H1 (cell line): ENCODE measurements around the gene STBD1. TPM values are rescaled to one million over a fixed set of nuclear protein-coding genes. Genes with fewer than 3 reads are reported as not detected.

ENCODE experiments used
- CTCF ChIA-PET: fragments of 300-600 bp; sonication (Branson Sonifier 250); formaldehyde crosslinking; loops from one replicate; lab custom pipeline; 2021; ENCODE audit not compliant: partially characterized antibody; lab: Charles Lee
- POLR2A ChIA-PET: fragments of 300-600 bp; sonication (Branson Sonifier 250); formaldehyde crosslinking; loops from one replicate; lab custom pipeline; 2021; ENCODE audit warnings: inconsistent platforms; ENCODE audit not compliant: partially characterized antibody; lab: Charles Lee
- DNase-seq, 2 experiments: peaks; one replicate each; pipeline versions ENCODE4 v3.0.0 to v3.0.0-alpha.2; 2010 to 2022; ENCODE audit warnings: low spot score in 2 of 2, low read depth in 1 of 2, mixed read lengths in 1 of 2
- FAIRE-seq: peaks from 2 replicates; lab custom pipeline; 2011; peaks lifted over from hg19 to GRCh38; lab: Jason Lieb, UNC
- H2AFZ ChIP-seq: 2 replicates; pipeline ENCODE4 v1.8.1; 2012; ENCODE audit warnings: low read length, inconsistent platforms
- H2AK5ac ChIP-seq: 2 replicates; pipeline ENCODE4 v1.6.1; 2013; ENCODE audit warnings: low read depth, low read length
- H2BK120ac ChIP-seq: replicated peaks from 2 replicates; pipeline ENCODE3; 2013; ENCODE audit warnings: low read depth, low read length, inconsistent platforms
- H2BK12ac ChIP-seq: 2 replicates; pipeline ENCODE4 v1.6.1; 2013; ENCODE audit warnings: low read depth, low read length
- H2BK15ac ChIP-seq: 2 replicates; pipeline ENCODE4 v1.6.1; 2013; ENCODE audit warnings: low read length
- H2BK20ac ChIP-seq: 2 replicates; pipeline ENCODE4 v1.6.1; 2013; ENCODE audit warnings: low read length
- H2BK5ac ChIP-seq: 2 replicates; pipeline ENCODE4 v1.6.1; 2013; ENCODE audit warnings: low read depth, low read length
- H3K14ac ChIP-seq: 2 replicates; pipeline ENCODE4 v1.6.1; 2013; ENCODE audit warnings: inconsistent platforms; ENCODE audit not compliant: insufficient read length
- H3K18ac ChIP-seq: 2 replicates; pipeline ENCODE4 v1.6.1; 2013; ENCODE audit warnings: low read length; ENCODE audit errors: extremely low read depth
- H3K23ac ChIP-seq: 2 replicates; pipeline ENCODE4 v1.6.1; 2013; ENCODE audit warnings: inconsistent platforms; ENCODE audit not compliant: insufficient read length
- H3K23me2 ChIP-seq: 2 replicates; pipeline ENCODE4 v1.6.1; 2013; ENCODE audit warnings: low read depth, low read length
- H3K27ac ChIP-seq: 2 replicates; pipeline ENCODE4 v1.6.1; 2011; ENCODE audit warnings: low read depth, low read length, inconsistent platforms
- H3K27me3 ChIP-seq, 4 experiments: replicated peaks in 1 of 4; 1 replicate in 1 of 4; 2 replicates in 3 of 4; pipeline versions ENCODE4 v1.6.1 to v1.8.1; 2011 to 2013; ENCODE audit warnings: low read length in 3 of 4, mild to moderate bottlenecking in 3 of 4, inconsistent platforms in 2 of 4, mixed read lengths in 2 of 4, moderate library complexity in 1 of 4; ENCODE audit not compliant: control insufficient read depth in 3 of 4, insufficient read depth in 3 of 4; ENCODE audit errors: extremely low read depth in 1 of 4
- H3K36me3 ChIP-seq, 4 experiments: 2 replicates each; pipeline versions ENCODE4 v1.6.1 to v1.8.1; 2011 to 2013; ENCODE audit warnings: mild to moderate bottlenecking in 4 of 4, low read length in 3 of 4, moderate library complexity in 2 of 4, control low read depth in 1 of 4, inconsistent platforms in 1 of 4; ENCODE audit not compliant: insufficient read depth in 4 of 4, control insufficient read depth in 2 of 4
- H3K4ac ChIP-seq: replicated peaks from 2 replicates; pipeline ENCODE3; 2013; ENCODE audit warnings: low read length, low read depth, mixed read lengths, inconsistent platforms; ENCODE audit not compliant: insufficient read length
- H3K4me1 ChIP-seq, 4 experiments: replicated peaks in 1 of 4; 1 replicate in 1 of 4; 2 replicates in 3 of 4; pipeline versions ENCODE4 v1.6.1 to v1.8.1; 2011 to 2013; ENCODE audit warnings: low read length in 3 of 4, inconsistent platforms in 2 of 4, mixed read lengths in 1 of 4; ENCODE audit not compliant: insufficient read depth in 4 of 4, control insufficient read depth in 3 of 4
- H3K4me2 ChIP-seq, 2 experiments: 2 replicates each; pipeline versions ENCODE4 v1.6.1 to v1.8.1; 2011 to 2013; ENCODE audit warnings: low read depth in 2 of 2, low read length in 2 of 2, control low read depth in 1 of 2, inconsistent platforms in 1 of 2, mild to moderate bottlenecking in 1 of 2; ENCODE audit not compliant: insufficient read depth in 1 of 2
- H3K4me3 ChIP-seq, 4 experiments: fragments of 200-600, 300-600 bp in 1 of 4; sonication (generic), shearing (Covaris generic), sonication (Bioruptor Twin) in 1 of 4; 2 replicates each; pipeline versions ENCODE4 v1.5.1 to v1.8.1; 2011 to 2016; ENCODE audit warnings: low read length in 4 of 4, low read depth in 3 of 4, control low read depth in 2 of 4, inconsistent platforms in 2 of 4, mild to moderate bottlenecking in 2 of 4, mixed read lengths in 1 of 4, moderate library complexity in 1 of 4; ENCODE audit not compliant: insufficient read depth in 2 of 4; ENCODE audit errors: extremely low read depth in 1 of 4
- H3K56ac ChIP-seq: replicated peaks from 2 replicates; pipeline ENCODE3; 2013; ENCODE audit warnings: low read depth, mild to moderate bottlenecking, mixed read lengths, low read length, inconsistent platforms; ENCODE audit not compliant: insufficient read length
- H3K79me1 ChIP-seq: 2 replicates; pipeline ENCODE4 v1.6.1; 2013; ENCODE audit warnings: low read depth, low read length, control low read depth
- H3K79me2 ChIP-seq, 2 experiments: 2 replicates each; pipeline versions ENCODE4 v1.6.1 to v1.8.1; 2012 to 2013; ENCODE audit warnings: low read length in 2 of 2, mild to moderate bottlenecking in 2 of 2, inconsistent platforms in 1 of 2; ENCODE audit not compliant: insufficient read depth in 2 of 2, control insufficient read depth in 1 of 2
- H3K9ac ChIP-seq, 4 experiments: replicated peaks in 1 of 4; 1 replicate in 1 of 4; 2 replicates in 3 of 4; pipeline versions ENCODE4 v1.6.1 to v1.8.1; 2011 to 2013; ENCODE audit warnings: low read depth in 3 of 4, low read length in 3 of 4, control low read depth in 2 of 4, mild to moderate bottlenecking in 2 of 4, moderate library complexity in 2 of 4, inconsistent platforms in 1 of 4; ENCODE audit errors: extremely low read depth in 1 of 4
- H3K9me3 ChIP-seq, 2 experiments: 2 replicates each; pipeline versions ENCODE4 v1.6.1 to v1.8.1; 2012 to 2013; ENCODE audit warnings: mild to moderate bottlenecking in 2 of 2, moderate library complexity in 2 of 2, control low read depth in 1 of 2, inconsistent platforms in 1 of 2, low read depth in 1 of 2, low read length in 1 of 2, mixed read lengths in 1 of 2; ENCODE audit not compliant: insufficient read depth in 2 of 2
- H4K20me1 ChIP-seq, 2 experiments: replicated peaks in 1 of 2; 2 replicates each; pipeline versions ENCODE3 to v1.8.1; 2011 to 2013; ENCODE audit warnings: inconsistent platforms in 2 of 2, low read length in 2 of 2, mild to moderate bottlenecking in 1 of 2; ENCODE audit not compliant: insufficient read depth in 2 of 2, control insufficient read depth in 1 of 2
- H4K5ac ChIP-seq: 2 replicates; pipeline ENCODE4 v1.6.1; 2013; ENCODE audit warnings: low read length, low read depth, mixed read lengths, inconsistent platforms; ENCODE audit not compliant: insufficient read length
- H4K8ac ChIP-seq: 2 replicates; pipeline ENCODE4 v1.8.0; 2013; ENCODE audit warnings: mild to moderate bottlenecking, moderate library complexity, low read length, inconsistent platforms; ENCODE audit not compliant: insufficient read depth; ENCODE audit errors: extremely low read depth
- H4K91ac ChIP-seq: replicated peaks from 2 replicates; pipeline ENCODE3; 2013; ENCODE audit warnings: low read length, mixed read lengths, inconsistent platforms; ENCODE audit not compliant: insufficient read length
- ASH2L ChIP-seq: fragments of 200-600, 300-600 bp; sonication (generic); IDR thresholded peaks from one replicate; pipeline ENCODE4 v1.7.1; 2017; ENCODE audit warnings: low read length
- BACH1 ChIP-seq: IDR thresholded peaks from 2 replicates; pipeline ENCODE4 v1.6.1; 2012; ENCODE audit warnings: low read length, improper control_type of control experiment
- CBX8 ChIP-seq: fragments of 300-800, 300-1000 bp; sonication (generic); IDR thresholded peaks from 2 replicates; pipeline ENCODE4 v1.7.1; 2016; ENCODE audit warnings: low read depth, low read length, borderline replicate concordance
- CEBPB ChIP-seq: IDR thresholded peaks from 2 replicates; pipeline ENCODE4 v1.6.1; 2012; ENCODE audit warnings: low read depth, low read length
- CHD1 ChIP-seq: IDR thresholded peaks from 2 replicates; pipeline ENCODE4 v1.6.1; 2012; ENCODE audit warnings: low read depth, low read length, improper control_type of control experiment
- CHD2 ChIP-seq: IDR thresholded peaks from 2 replicates; pipeline ENCODE4 v1.6.1; 2012; ENCODE audit warnings: low read length, improper control_type of control experiment
- CREB1 ChIP-seq: IDR thresholded peaks from 2 replicates; pipeline ENCODE4 v1.6.1; 2012; ENCODE audit warnings: inconsistent platforms
- CTBP2 ChIP-seq: IDR thresholded peaks from 2 replicates; pipeline ENCODE4 v1.7.0; 2011; ENCODE audit warnings: borderline replicate concordance, mild to moderate bottlenecking, moderate library complexity, mixed read lengths, low read length; ENCODE audit not compliant: insufficient read depth, insufficient read length
- HDAC2 ChIP-seq, 2 experiments: fragments of 300-600 bp in 1 of 2; sonication (generic) in 1 of 2; IDR thresholded peaks; 2 replicates each; pipeline ENCODE4 v1.6.1; 2011 to 2012; ENCODE audit warnings: low read depth in 2 of 2, low read length in 2 of 2, mild to moderate bottlenecking in 2 of 2, moderate library complexity in 2 of 2, borderline replicate concordance in 1 of 2, inconsistent platforms in 1 of 2
- KDM1A ChIP-seq: fragments of 200-600, 300-600 bp; sonication (generic); IDR thresholded peaks from 2 replicates; pipeline ENCODE4 v1.7.1; 2016; ENCODE audit warnings: mild to moderate bottlenecking, low read length, borderline replicate concordance
- KDM4A ChIP-seq: IDR thresholded peaks from one replicate; pipeline ENCODE4 v1.7.1; 2012; ENCODE audit warnings: low read depth, mild to moderate bottlenecking, moderate library complexity, low read length, inconsistent platforms; ENCODE audit not compliant: severe bottlenecking
- NRF1 ChIP-seq: IDR thresholded peaks from 2 replicates; pipeline ENCODE4 v1.6.1; 2011; ENCODE audit warnings: mild to moderate bottlenecking, low read depth, low read length, improper control_type of control experiment
- RAD21 ChIP-seq, 2 experiments: IDR thresholded peaks in 1 of 2; conservative IDR thresholded peaks in 1 of 2; 2 replicates each; pipeline ENCODE4 v1.6.1; 2011; ENCODE audit warnings: low read depth in 2 of 2, low read length in 2 of 2, improper control_type of control experiment in 1 of 2, inconsistent platforms in 1 of 2, mild to moderate bottlenecking in 1 of 2, moderate library complexity in 1 of 2
- RFX5 ChIP-seq: IDR thresholded peaks from 2 replicates; pipeline ENCODE4 v1.6.1; 2011; ENCODE audit warnings: low read depth, low read length, improper control_type of control experiment, borderline replicate concordance
- SP4 ChIP-seq: IDR thresholded peaks from 2 replicates; pipeline ENCODE4 v1.6.1; 2012; ENCODE audit warnings: low read length, inconsistent platforms
- SRF ChIP-seq: IDR thresholded peaks from 2 replicates; pipeline ENCODE4 v1.6.1; 2011; ENCODE audit warnings: mild to moderate bottlenecking, low read depth, low read length, moderate library complexity
- WGBS, 2 experiments: shearing (Covaris generic) in 1 of 2; methylation state at CpG; one replicate each; pipeline versions ENCODE4 v1.1.6 to v1.1.7; 2013 to 2015; ENCODE audit warnings: low lambda C conversion rate in 2 of 2, mixed read lengths in 2 of 2, inconsistent platforms in 1 of 2, low coverage in 1 of 2, missing lambda C conversion rate in 1 of 2; ENCODE audit not compliant: insufficient replicate concordance in 2 of 2, insufficient coverage in 1 of 2, insufficient read length in 1 of 2; ENCODE audit errors: extremely low coverage in 1 of 2, missing lambda C conversion rate in 1 of 2; 5-methylcytosine and 5-hydroxymethylcytosine counted together
- polyA plus RNA-seq, 7 experiments: library from polyadenylated mRNA; depleted of rRNA in 3 of 7; stranded (reverse) in 5 of 7; unstranded in 2 of 7; fragments of >200 nt in 5 of 7; fragments of 200-250 nt in 2 of 7; gene quantifications; 1 replicate in 5 of 7; 2 replicates in 1 of 7; 4 replicates in 1 of 7; pipeline versions ENCODE4 v1.2.1 to v1.2.3, GENCODE V29; 2011 to 2013; ENCODE audit warnings: missing spikeins in 2 of 7, mixed read lengths in 2 of 7
- total RNA-seq: library from RNA; stranded (reverse); fragmentation: NEBNext Ultra II Directional; extraction: Animal tissue kit (Norgen Biotek cat#: 25700); gene quantifications from 2 replicates; pipeline ENCODE4 v1.2.1, GENCODE V29; 2021

STBD1 gene
- total and polyA plus RNA-seq, 2 of the 8 experiments (the other 6 are each of a cell fraction or from before 2014, with no cell fraction given) = 0.45 to 1.7 TPM

DNA sequence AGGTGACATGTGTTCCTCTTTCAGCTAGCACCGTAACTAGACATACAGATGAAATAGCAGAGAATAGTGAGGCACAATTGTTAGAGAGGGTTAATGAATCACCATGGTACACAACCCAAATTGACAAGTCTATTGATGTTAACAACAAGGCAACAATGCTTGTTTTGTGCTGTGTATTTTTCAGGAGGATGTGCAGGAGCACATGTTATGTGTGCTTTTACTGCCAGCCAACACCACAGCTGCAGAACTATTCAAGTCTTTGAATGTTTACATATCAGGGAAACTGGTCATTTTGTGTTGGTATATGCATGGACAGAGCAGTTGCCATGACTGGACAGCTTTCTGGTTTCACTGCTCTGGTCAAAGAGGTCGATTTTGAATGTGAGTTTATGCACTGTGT lies 32.8 kb downstream of the STBD1 start:
- no peaks in the 10 kb centered on the region for H3K4me1 ChIP-seq
- no peaks in the 10 kb centered on the region for H4K20me1 ChIP-seq
- H3K27me3 ChIP-seq = no peaks in the 10 kb centered on the region
- no peak overlapping the region for H2BK120ac ChIP-seq
- H3K4ac ChIP-seq = no peak overlapping the region
- no peak overlapping the region for H3K9ac ChIP-seq
- no peak overlapping the region for H2AFZ ChIP-seq
- H3K9me3 ChIP-seq = no peaks in the 10 kb centered on the region
- no peaks in the 10 kb centered on the region for H3K23me2 ChIP-seq
- no peaks in the 10 kb centered on the region for H3K79me1 ChIP-seq
- H3K14ac ChIP-seq = no peak overlapping the region
- H3K27ac ChIP-seq = no peak overlapping the region
- H3K36me3 ChIP-seq = no peaks in the 10 kb centered on the region
- CTCF ChIA-PET = interaction anchor here (1.1 to 2.5 kb wide), 5 partner anchors 10 to 418 kb away, joined by 3 to 11 read pairs (median 4); no protein-coding TSS in a partner anchor
- no peak overlapping the region for H4K8ac ChIP-seq
- DNase-seq (no peak), FAIRE-seq (no peak)
- no peak overlapping the region for H4K91ac ChIP-seq
- H3K56ac ChIP-seq = no peak overlapping the region
- H2BK12ac ChIP-seq = no peak overlapping the region
- H2BK5ac ChIP-seq = no peak overlapping the region
- no peak overlapping the region for H2AK5ac ChIP-seq
- no peak overlapping the region for H3K23ac ChIP-seq
- WGBS, 2 experiments = 92% methylated on average over 2 of the region's 2 CpGs; no CpG with 5 or more reads in 1 of the 2 experiments
- no peaks in the 10 kb centered on the region for H3K79me2 ChIP-seq
- H3K18ac ChIP-seq = no peak overlapping the region
- no peak overlapping the region for H3K4me2 ChIP-seq
- H3K4me3 ChIP-seq = no peak overlapping the region
- no peak overlapping the region for H2BK20ac ChIP-seq
- H4K5ac ChIP-seq = no peak overlapping the region
- POLR2A ChIA-PET = no interaction called here
- no peak overlapping the region for H2BK15ac ChIP-seq
- TF ChIP-seq SP4 (no peak), CTBP2 (no peak), ASH2L (no peak), RAD21 (IDR thresholded peaks at IDR 0.05 in 1 of 2, conservative IDR thresholded peaks at IDR 0.05 in 1 of 2; ENCODE audit: low read depth in 2 of 2, low read length in 2 of 2) (no peak), SRF (no peak), KDM1A (no peak), CHD1 (no peak), RFX5 (no peak), KDM4A (no peak), BACH1 (no peak), HDAC2 (IDR thresholded peaks at IDR 0.05; ENCODE audit: borderline replicate concordance in 1 of 2, low read depth in 2 of 2, low read length in 2 of 2) (no peak), NRF1 (no peak), CBX8 (no peak), CHD2 (no peak), CEBPB (no peak), CREB1 (no peak)
